ENCODE data around the gene ARHGAP42.

- TF ChIP-seq CTCF (IDR thresholded peaks at IDR 0.05) (no peak), POLR2A (IDR thresholded peaks at IDR 0.05; ENCODE audit: low read depth) (no peak), POLR2AphosphoS5 (IDR thresholded peaks at IDR 0.05) (no peak)
Measured at GRCh38 chr11:101031713-101032112, 344.6 kb downstream of the ARHGAP42 start.
